HCT116 (cell line): ENCODE data around the gene C2orf68. TPM values are rescaled to one million over a fixed set of nuclear protein-coding genes. Genes with fewer than 3 reads are reported as not detected.
"Not testable (repeated sequence)": the region's sequence is repeated elsewhere in the genome, so short reads cannot be mapped to it uniquely, and the experiment has no call there.

ENCODE experiments used
- ATAC-seq: fragments of 200-7000 bp; cut with Tn5 transposase; 2 replicates; pipeline ENCODE4 v1.9.1; 2020; ENCODE audit warnings: mild to moderate bottlenecking, moderate library complexity
- BruUV-seq: library from RNA; stranded (reverse); fragments of 400-500 nt; replicated peaks from 2 replicates; lab custom pipeline; 2021; lab: Mats Ljungman, UMichigan
- CTCF ChIA-PET: fragments of 300-600 bp; sonication (Branson Sonifier 250); formaldehyde crosslinking; loops from one replicate; lab custom pipeline; 2021; ENCODE audit warnings: antibody characterized with exemption; lab: Charles Lee
- POLR2A ChIA-PET: fragments of 300-600, 350-600 bp; sonication (Branson Sonifier 250); formaldehyde crosslinking; loops from one replicate; lab custom pipeline; 2021; ENCODE audit warnings: antibody characterized with exemption; lab: Charles Lee
- RAD21 ChIA-PET, 2 experiments: fragments of 300-600 bp; sonication (Branson Sonifier 250); formaldehyde crosslinking; loops; one replicate each; lab custom pipeline; 2023; ENCODE audit warnings: low total read pairs in 2 of 2; ENCODE audit not compliant: uncharacterized antibody in 2 of 2, unreplicated experiment in 2 of 2, low non-redundant PET in 1 of 2; lab: Charles Lee
- DNase-seq: peaks from one replicate; pipeline ENCODE4 v3.0.0-alpha.2; 2010; ENCODE audit warnings: low read depth, low spot score
- H2AFZ ChIP-seq: fragments of 200-600 bp; shearing (Covaris generic), sonication (generic); 2 replicates; pipeline ENCODE4 v1.6.1; 2017; ENCODE audit warnings: low read depth, mixed run types, mixed read lengths, antibody characterized with exemption, low read length; ENCODE audit not compliant: poor library complexity, severe bottlenecking
- H3K27ac ChIP-seq: 2 replicates; pipeline ENCODE4 v1.5.1; 2012; ENCODE audit warnings: low read depth, low read length
- H3K27me3 ChIP-seq: fragments of 200-600 bp; sonication (generic); 2 replicates; pipeline ENCODE4 v1.6.1; 2016; ENCODE audit warnings: mixed run types, low read length, mixed read lengths; ENCODE audit not compliant: insufficient read depth
- H3K36me3 ChIP-seq, 2 experiments: fragments of 200-500 bp in 1 of 2; fragments of 200-600 bp in 1 of 2; sonication (Bioruptor generic) in 1 of 2; sonication (generic) in 1 of 2; 2 replicates each; pipeline versions ENCODE4 v1.5.1 to v1.6.1; 2014 to 2016; ENCODE audit warnings: low read length in 2 of 2, inconsistent platforms in 1 of 2, mixed read lengths in 1 of 2, mixed run types in 1 of 2; ENCODE audit not compliant: insufficient read depth in 2 of 2, control insufficient read depth in 1 of 2
- H3K4me1 ChIP-seq, 2 experiments: fragments of 200-600 bp in 1 of 2; sonication (generic) in 1 of 2; 2 replicates each; pipeline versions ENCODE4 v1.5.1 to v1.6.1; 2012 to 2017; ENCODE audit warnings: low read length in 2 of 2, inconsistent platforms in 1 of 2, mild to moderate bottlenecking in 1 of 2, mixed read lengths in 1 of 2, mixed run types in 1 of 2, moderate library complexity in 1 of 2; ENCODE audit not compliant: insufficient read depth in 2 of 2, control insufficient read depth in 1 of 2
- H3K4me2 ChIP-seq: fragments of 200-600 bp; sonication (generic); 2 replicates; pipeline ENCODE4 v1.6.1; 2017; ENCODE audit warnings: mixed run types, low read length, mixed read lengths
- H3K4me3 ChIP-seq, 2 experiments: fragments of 200-600 bp in 1 of 2; sonication (generic) in 1 of 2; replicated peaks in 1 of 2; 2 replicates each; pipeline ENCODE4 v1.5.1; 2011 to 2016; ENCODE audit warnings: low read length in 2 of 2, control low read depth in 1 of 2, low read depth in 1 of 2, mild to moderate bottlenecking in 1 of 2, mixed read lengths in 1 of 2, mixed run types in 1 of 2
- H3K79me2 ChIP-seq: fragments of 200-600 bp; sonication (generic); 2 replicates; pipeline ENCODE4 v1.6.1; 2017; ENCODE audit warnings: mild to moderate bottlenecking, mixed run types, low read length, moderate library complexity, mixed read lengths; ENCODE audit not compliant: insufficient read depth
- H3K9ac ChIP-seq: fragments of 200-600 bp; sonication (generic); 2 replicates; pipeline ENCODE4 v1.6.1; 2016; ENCODE audit warnings: low read length, mixed read lengths
- H3K9me2 ChIP-seq: fragments of 200-600 bp; sonication (generic), shearing (Covaris generic); 2 replicates; pipeline ENCODE4 v1.6.1; 2017; ENCODE audit warnings: mixed run types, mild to moderate bottlenecking, moderate library complexity; ENCODE audit not compliant: insufficient read depth
- H3K9me3 ChIP-seq, 2 experiments: fragments of 200-500 bp in 1 of 2; fragments of 200-600 bp in 1 of 2; sonication (Bioruptor generic) in 1 of 2; sonication (generic) in 1 of 2; 2 replicates each; pipeline ENCODE4 v1.6.1; 2014 to 2017; ENCODE audit warnings: low read length in 2 of 2, mixed read lengths in 2 of 2, inconsistent platforms in 1 of 2, low read depth in 1 of 2, mild to moderate bottlenecking in 1 of 2, mixed run types in 1 of 2, moderate library complexity in 1 of 2; ENCODE audit not compliant: control insufficient read depth in 1 of 2, insufficient read depth in 1 of 2
- H4K20me1 ChIP-seq: fragments of 200-600 bp; sonication (generic), shearing (Covaris generic); 2 replicates; pipeline ENCODE4 v1.6.1; 2017; ENCODE audit warnings: mixed run types, mild to moderate bottlenecking, moderate library complexity; ENCODE audit not compliant: insufficient read depth
- CEBPB ChIP-seq: IDR thresholded peaks from 2 replicates; pipeline ENCODE4 v1.6.1; 2012; ENCODE audit warnings: low read depth
- EZH2phosphoT487 ChIP-seq: fragments of 200-600 bp; IDR thresholded peaks from 2 replicates; pipeline ENCODE4 v1.6.1; 2018; ENCODE audit warnings: antibody characterized with exemption, borderline replicate concordance
- FOSL1 ChIP-seq: IDR thresholded peaks from 2 replicates; pipeline ENCODE4 v1.6.1; 2012; ENCODE audit warnings: low read depth
- MAX ChIP-seq: IDR thresholded peaks from 2 replicates; pipeline ENCODE4 v1.6.1; 2012
- REST ChIP-seq: IDR thresholded peaks from 2 replicates; pipeline ENCODE4 v1.6.1; 2012; ENCODE audit warnings: low read depth
- SIN3A ChIP-seq: IDR thresholded peaks from 2 replicates; pipeline ENCODE4 v1.6.1; 2012; ENCODE audit warnings: low read depth
- YY1 ChIP-seq: IDR thresholded peaks from 2 replicates; pipeline ENCODE4 v1.6.1; 2011; ENCODE audit warnings: low read length, low read depth, moderate library complexity, mild to moderate bottlenecking; ENCODE audit not compliant: insufficient replicate concordance; ENCODE audit errors: extremely low read depth
- ZNF274 ChIP-seq: fragments of 200-500 bp; sonication (Bioruptor generic); IDR thresholded peaks from 2 replicates; pipeline ENCODE4 v1.6.1; 2014; ENCODE audit warnings: mild to moderate bottlenecking, low read depth, low read length, inconsistent platforms
- intact Hi-C: fragments of 100-400 bp; cut with micrococcal nuclease; formaldehyde crosslinking; loops from 2 replicates; pipeline ENCODE4 v1.10.0; 2022
- total RNA-seq: library from RNA; stranded (reverse); gene quantifications from one replicate; pipeline ENCODE4 v1.2.1, GENCODE V29; 2021; ENCODE audit not compliant: unreplicated experiment

C2orf68 gene
- total RNA-seq, 1 experiment from 2014 or later = 21.8 TPM

GRCh38 chr2:85604568-85605339, 7.1 kb downstream of the C2orf68 start:
- ChIA-PET RAD21 (no interaction called here), POLR2A (interaction anchor here (0.5 to 1.8 kb wide), 5 partner anchors 9 to 27 kb away, joined by 3 to 7 read pairs (median 4); partner anchors contain the start of genes RNF181, USP39 and VAMP8), CTCF (no interaction called here)
- no peak overlapping the region for H3K4me2 ChIP-seq
- ATAC-seq (no peak), DNase-seq (no peak)
- no TSS peak for BruUV-seq
- peaks cover 8 to 17% of the 10 kb centered on the region in 2 experiments for H3K4me1 ChIP-seq
- no peaks in the 10 kb centered on the region for H3K9me3 ChIP-seq
- H3K9me2 ChIP-seq = no peaks in the 10 kb centered on the region
- peaks cover 6 to 16% of the 10 kb centered on the region in 2 experiments for H3K36me3 ChIP-seq
- no peaks in the 10 kb centered on the region; the same call in 1 of the 2 replicates for H3K79me2 ChIP-seq
- intact Hi-C loops = loop anchor here (5.0 kb wide), 1 partner anchor 192 kb away; the partner anchor contains the start of gene CAPG
- H3K27ac ChIP-seq = no peak overlapping the region
- TF ChIP-seq EZH2phosphoT487 (no peak), YY1 (no peak), REST (no peak), FOSL1 (no peak), SIN3A (no peak), ZNF274 (no peak), MAX (no peak), CEBPB (no peak)
- no peaks in the 10 kb centered on the region for H3K27me3 ChIP-seq
- no peak overlapping the region for H2AFZ ChIP-seq
- no peaks in the 10 kb centered on the region for H4K20me1 ChIP-seq
- no peak overlapping the region for H3K4me3 ChIP-seq
- no peak overlapping the region for H3K9ac ChIP-seq

GRCh38 chr2:85604133-85604444, 7.8 kb downstream of the C2orf68 start:
- H3K79me2 ChIP-seq, H3K9me3 ChIP-seq, H4K20me1 ChIP-seq, H3K9me2 ChIP-seq, RAD21 ChIA-PET, H3K27me3 ChIP-seq, ATAC-seq, H3K9ac ChIP-seq, DNase-seq, BruUV-seq, H2AFZ ChIP-seq, H3K27ac ChIP-seq: not testable (repeated sequence)
- ChIA-PET CTCF (interaction anchor here (1.0 kb wide), 1 partner anchor 33 kb away, joined by 4 read pairs; no protein-coding TSS in a partner anchor), POLR2A (interaction anchor here (0.6 to 3.3 kb wide), 3 partner anchors 8 to 27 kb away, joined by 3 to 20 read pairs (median 3); partner anchors contain the start of genes C2orf68, RNF181 and VAMP8)
- intact Hi-C loops = loop anchor here (5.0 kb wide), 1 partner anchor 192 kb away; the partner anchor contains the start of gene CAPG
- peak overlapping the region; percentile 7 to 83; a peak in 1 of 4 replicates for H3K4me3 ChIP-seq
- H3K36me3 ChIP-seq = peaks cover 6 to 12% of the 10 kb centered on the region in 2 experiments
- peaks cover 8 to 17% of the 10 kb centered on the region in 2 experiments for H3K4me1 ChIP-seq
- peak overlapping the region; percentile 93 for H3K4me2 ChIP-seq
